ENCODE data around the gene PIKFYVE. TPM values are rescaled to one million over a fixed set of nuclear protein-coding genes. Genes with fewer than 3 reads are reported as not detected.
"Not testable (repeated sequence)": the region's sequence is repeated elsewhere in the genome, so short reads cannot be mapped to it uniquely, and the experiment has no call there.

The PIKFYVE gene
- total RNA-seq, 4 donors from 2014 or later: 11.5 to 58.8 (median 28.5) TPM

GRCh38 chr2:208266553-208266893, 468 bp downstream of the PIKFYVE start:
- peak overlapping the region; percentile 91 to 93 for H3K27ac ChIP-seq
- no peaks in the 10 kb centered on the region for H3K9me3 ChIP-seq
- intact Hi-C loops (cut with DNase I; ENCODE audit: low total_unique reads): loop anchor here (10.0 kb wide), 1 partner anchor 642 kb away; the partner anchor contains the start of gene METTL21A
- no peaks in the 10 kb centered on the region for H3K27me3 ChIP-seq
- TF ChIP-seq POLR2A (IDR thresholded peaks at IDR 0.05): no peak
- no peak for TF ChIP-seq CTCF (IDR thresholded peaks at IDR 0.05)
- peaks cover 0 to 4% of the 10 kb centered on the region in 2 donors for H3K4me1 ChIP-seq
- peak overlapping the region; percentile 81 to 83 for H3K4me3 ChIP-seq
- no peaks in the 10 kb centered on the region for H3K36me3 ChIP-seq
- no peak for DNase-seq

- Histone ChIP-seq H3K27ac (peak overlapping the region; percentile 91 to 93), H3K36me3 (no peaks in the 10 kb centered on the region), H3K4me3 (peak overlapping the region; percentile 81 to 83), H3K27me3 (no peaks in the 10 kb centered on the region), H3K4me1 (peaks cover 0 to 4% of the 10 kb centered on the region in 2 donors), H3K9me3 (no peaks in the 10 kb centered on the region)
- TF ChIP-seq POLR2A (IDR thresholded peaks at IDR 0.05): no peak
- TF ChIP-seq CTCF (IDR thresholded peaks at IDR 0.05): no peak
- intact Hi-C loops (cut with DNase I; ENCODE audit: low total_unique reads): loop anchor here (10.0 kb wide), 1 partner anchor 642 kb away; the partner anchor contains the start of gene METTL21A
- no peak for DNase-seq
These were observed 881 bp downstream of the PIKFYVE start for GRCh38 chr2:208266936-208267335.

GRCh38 chr2:208267526-208267925, 1.5 kb downstream of the PIKFYVE start:
- H3K9me3 ChIP-seq, H3K27ac ChIP-seq, H3K36me3 ChIP-seq, H3K27me3 ChIP-seq, H3K4me1 ChIP-seq, DNase-seq: not testable (repeated sequence)
- intact Hi-C loops (cut with DNase I; ENCODE audit: low total_unique reads): loop anchor here (10.0 kb wide), 1 partner anchor 643 kb away; the partner anchor contains the start of gene METTL21A
- peak overlapping the region in 1 of 2 donors; percentile 7 for H3K4me3 ChIP-seq

- Histone ChIP-seq H3K4me3 (no peak overlapping the region), H3K27ac (no peak overlapping the region), H3K27me3 (no peaks in the 10 kb centered on the region), H3K4me1 (peaks cover 0 to 4% of the 10 kb centered on the region in 2 donors), H3K36me3 (no peaks in the 10 kb centered on the region), H3K9me3 (no peaks in the 10 kb centered on the region)
- TF ChIP-seq CTCF (IDR thresholded peaks at IDR 0.05): no peak
- no peak for TF ChIP-seq POLR2A (IDR thresholded peaks at IDR 0.05)
- no peak for DNase-seq
- intact Hi-C loops (cut with DNase I; ENCODE audit: low total_unique reads): loop anchor here (10.0 kb wide), 1 partner anchor 644 kb away; the partner anchor contains the start of gene METTL21A
These were observed 2.3 kb downstream of the PIKFYVE start for GRCh38 chr2:208268156-208268952.

- intact Hi-C loops (cut with DNase I; ENCODE audit: low total_unique reads): loop anchor here (10.0 kb wide), 1 partner anchor 644 kb away; the partner anchor contains the start of gene METTL21A
These were observed 3.0 kb downstream of the PIKFYVE start for GRCh38 chr2:208269091-208269490.

More at GRCh38 chr2:208269091-208269490, 3.0 kb downstream of the PIKFYVE start:
- Histone ChIP-seq H3K27ac (no peak overlapping the region), H3K36me3 (no peaks in the 10 kb centered on the region), H3K9me3 (no peaks in the 10 kb centered on the region), H3K4me3 (no peak overlapping the region), H3K27me3 (no peaks in the 10 kb centered on the region), H3K4me1 (peaks cover 0 to 4% of the 10 kb centered on the region in 2 donors)
- no peak for TF ChIP-seq CTCF (IDR thresholded peaks at IDR 0.05)
- no peak for TF ChIP-seq POLR2A (IDR thresholded peaks at IDR 0.05)
- DNase-seq: no peak
